ENCODE measurements around the gene ITGB7. TPM values are rescaled to one million over a fixed set of nuclear protein-coding genes. Genes with fewer than 3 reads are reported as not detected.

ITGB7 gene
- total RNA-seq, 1 donor from 2014 or later: not detected

DNA sequence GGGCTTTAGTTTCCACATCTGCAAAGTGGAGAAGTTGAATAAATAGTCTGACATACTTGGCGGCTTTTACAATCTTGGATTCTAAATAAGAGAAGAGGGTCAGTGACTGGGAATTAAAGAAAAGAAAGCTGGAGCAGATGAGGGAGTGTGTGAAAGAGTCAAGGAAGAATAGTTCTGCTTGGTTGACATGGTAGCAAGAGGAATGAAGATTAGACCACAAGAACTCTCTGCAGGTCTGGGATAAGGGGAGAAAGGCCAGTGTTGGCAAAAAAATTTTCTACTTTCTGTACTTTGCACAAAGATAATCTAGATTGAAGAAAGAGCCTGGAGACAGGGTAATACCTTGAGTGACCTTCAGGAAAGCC, 5.9 kb downstream of the ITGB7 start:
- Histone ChIP-seq H3K4me1 (no peaks in the 10 kb centered on the region), H3K4me3 (no peak overlapping the region), H2AFZ (replicated peaks) (no peak overlapping the region), H4K20me1 (ENCODE audit: low read depth) (no peaks in the 10 kb centered on the region), H3K36me3 (no peaks in the 10 kb centered on the region), H3K9me3 (ENCODE audit: low read depth) (no peaks in the 10 kb centered on the region), H3K4me2 (no peak overlapping the region), H3F3A (ENCODE audit: low read depth) (no peaks in the 10 kb centered on the region), H3K79me2 (ENCODE audit: low read depth) (no peaks in the 10 kb centered on the region), H3K9ac (no peak overlapping the region), H3K27ac (no peak overlapping the region), H3K27me3 (peaks cover 60% of the 10 kb centered on the region)
- no peak for TF ChIP-seq EZH2phosphoT487 (IDR thresholded peaks at IDR 0.05)
- no peak for TF ChIP-seq EZH2 (IDR thresholded peaks at IDR 0.05)
- TF ChIP-seq, protein P1, sequence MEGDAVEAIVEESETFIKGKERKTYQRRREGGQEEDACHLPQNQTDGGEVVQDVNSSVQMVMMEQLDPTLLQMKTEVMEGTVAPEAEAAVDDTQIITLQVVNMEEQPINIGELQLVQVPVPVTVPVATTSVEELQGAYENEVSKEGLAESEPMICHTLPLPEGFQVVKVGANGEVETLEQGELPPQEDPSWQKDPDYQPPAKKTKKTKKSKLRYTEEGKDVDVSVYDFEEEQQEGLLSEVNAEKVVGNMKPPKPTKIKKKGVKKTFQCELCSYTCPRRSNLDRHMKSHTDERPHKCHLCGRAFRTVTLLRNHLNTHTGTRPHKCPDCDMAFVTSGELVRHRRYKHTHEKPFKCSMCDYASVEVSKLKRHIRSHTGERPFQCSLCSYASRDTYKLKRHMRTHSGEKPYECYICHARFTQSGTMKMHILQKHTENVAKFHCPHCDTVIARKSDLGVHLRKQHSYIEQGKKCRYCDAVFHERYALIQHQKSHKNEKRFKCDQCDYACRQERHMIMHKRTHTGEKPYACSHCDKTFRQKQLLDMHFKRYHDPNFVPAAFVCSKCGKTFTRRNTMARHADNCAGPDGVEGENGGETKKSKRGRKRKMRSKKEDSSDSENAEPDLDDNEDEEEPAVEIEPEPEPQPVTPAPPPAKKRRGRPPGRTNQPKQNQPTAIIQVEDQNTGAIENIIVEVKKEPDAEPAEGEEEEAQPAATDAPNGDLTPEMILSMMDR (IDR thresholded peaks at IDR 0.05): no peak
- Mint-ChIP-seq H3K9me3 (no peaks in the 10 kb centered on the region), H3K4me3 (peak overlapping the region; percentile 0), H3K4me1 (peaks cover 12% of the 10 kb centered on the region), H3K27ac (peak overlapping the region; percentile 32), H3K36me3 (no peaks in the 10 kb centered on the region), H3K27me3 (ENCODE audit: insufficient read depth, low read depth) (peaks cover 20% of the 10 kb centered on the region)
- no peak for DNase-seq (ENCODE audit: low spot score)

DNA sequence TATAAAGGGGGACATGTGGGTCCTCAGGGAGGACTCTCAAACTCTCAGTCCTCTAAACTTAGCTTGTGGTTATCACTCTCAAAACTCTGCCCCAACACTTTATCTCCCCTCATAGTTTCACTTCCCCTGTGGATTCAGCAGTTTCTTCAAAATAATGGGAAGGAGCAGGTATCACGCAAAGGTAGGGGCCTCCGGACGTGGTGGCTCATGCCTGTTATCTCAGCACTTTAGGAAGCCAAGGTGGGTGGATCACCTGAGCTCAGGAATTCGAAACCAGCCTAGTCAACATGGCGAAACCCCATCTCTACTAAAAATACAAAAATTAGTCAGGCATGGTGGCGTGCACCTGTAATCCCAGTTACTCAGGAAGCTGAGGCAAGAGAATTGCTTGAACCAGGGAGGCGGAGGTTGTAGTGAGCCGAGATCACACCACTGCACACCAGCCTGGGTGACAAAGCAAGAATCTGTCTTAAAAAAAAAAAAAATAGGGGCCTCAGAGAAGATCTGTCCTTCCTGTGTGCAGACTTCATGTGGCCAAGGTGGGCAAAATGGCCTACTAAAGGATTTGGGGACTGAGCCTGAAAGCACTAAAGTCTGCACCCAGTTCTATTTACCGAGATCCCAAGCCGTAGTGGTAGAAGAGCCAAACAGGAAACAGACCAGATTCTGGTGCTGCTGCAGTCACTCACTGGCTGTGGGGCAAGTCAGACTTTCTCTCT, 6.4 kb downstream of the ITGB7 start:
- no peaks in the 10 kb centered on the region for H3K79me2 ChIP-seq (ENCODE audit: low read depth)
- H3F3A ChIP-seq (ENCODE audit: low read depth): no peaks in the 10 kb centered on the region
- no peaks in the 10 kb centered on the region for H3K4me1 ChIP-seq
- no peak for DNase-seq (ENCODE audit: low spot score)
- Mint-ChIP-seq H3K27me3 (ENCODE audit: insufficient read depth, low read depth) (peaks cover 26% of the 10 kb centered on the region), H3K36me3 (no peaks in the 10 kb centered on the region), H3K4me3 (peak overlapping the region; percentile 5), H3K27ac (peak overlapping the region; percentile 32), H3K4me1 (peaks cover 12% of the 10 kb centered on the region), H3K9me3 (no peaks in the 10 kb centered on the region)
- TF ChIP-seq, protein P1 (IDR thresholded peaks at IDR 0.05): no peak
- TF ChIP-seq EZH2 (IDR thresholded peaks at IDR 0.05): no peak
- no peak for TF ChIP-seq EZH2phosphoT487 (IDR thresholded peaks at IDR 0.05)
- no peak overlapping the region for H3K4me3 ChIP-seq
- no peak overlapping the region for H3K9ac ChIP-seq
- peaks cover 66% of the 10 kb centered on the region for H3K27me3 ChIP-seq
- no peaks in the 10 kb centered on the region for H3K9me3 ChIP-seq (ENCODE audit: low read depth)
- no peaks in the 10 kb centered on the region for H4K20me1 ChIP-seq (ENCODE audit: low read depth)
- no peak overlapping the region for H3K4me2 ChIP-seq
- no peaks in the 10 kb centered on the region for H3K36me3 ChIP-seq
- no peak overlapping the region for H3K27ac ChIP-seq
- H2AFZ ChIP-seq (replicated peaks): no peak overlapping the region

DNA sequence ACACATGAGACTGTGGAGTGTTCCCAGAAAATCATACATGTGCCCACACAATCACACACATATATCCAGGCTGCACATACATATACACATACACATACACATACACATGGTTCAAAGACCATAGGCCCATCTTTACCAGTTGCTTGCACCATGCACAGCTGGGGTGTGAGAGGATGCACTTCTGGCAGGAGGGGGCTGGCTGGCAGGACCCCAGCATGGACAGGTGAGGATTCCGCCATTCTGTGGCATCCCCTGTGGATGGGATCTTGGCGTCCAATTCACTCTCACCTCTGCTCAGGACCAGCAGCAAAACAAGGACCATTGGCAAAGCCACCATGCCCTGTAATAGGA, 7.0 kb downstream of the ITGB7 start:
- Histone ChIP-seq H4K20me1 (ENCODE audit: low read depth) (no peaks in the 10 kb centered on the region), H3K27me3 (peaks cover 71% of the 10 kb centered on the region), H2AFZ (replicated peaks) (no peak overlapping the region), H3K9ac (no peak overlapping the region), H3K4me1 (no peaks in the 10 kb centered on the region), H3K9me3 (ENCODE audit: low read depth) (no peaks in the 10 kb centered on the region), H3K36me3 (no peaks in the 10 kb centered on the region), H3K4me2 (no peak overlapping the region), H3K4me3 (no peak overlapping the region), H3K79me2 (ENCODE audit: low read depth) (no peaks in the 10 kb centered on the region), H3F3A (ENCODE audit: low read depth) (no peaks in the 10 kb centered on the region), H3K27ac (no peak overlapping the region)
- H3K27me3 Mint-ChIP-seq (ENCODE audit: insufficient read depth, low read depth): peaks cover 27% of the 10 kb centered on the region
- no peaks in the 10 kb centered on the region for H3K9me3 Mint-ChIP-seq
- no peak overlapping the region for H3K4me3 Mint-ChIP-seq
- no peak for DNase-seq (ENCODE audit: low spot score)
- H3K4me1 Mint-ChIP-seq: peaks cover 12% of the 10 kb centered on the region
- no peak overlapping the region for H3K27ac Mint-ChIP-seq
- no peaks in the 10 kb centered on the region for H3K36me3 Mint-ChIP-seq
- TF ChIP-seq, protein P1 (IDR thresholded peaks at IDR 0.05): no peak
